UCSD-AML1 (cell line): ENCODE data around the gene C13orf46.

Experiments
- DNase-seq: peaks from one replicate; lab custom pipeline; 2025; ENCODE audit not compliant: unreplicated experiment; lab: John Stamatoyannopoulos, UW

Gene C13orf46

DNA sequence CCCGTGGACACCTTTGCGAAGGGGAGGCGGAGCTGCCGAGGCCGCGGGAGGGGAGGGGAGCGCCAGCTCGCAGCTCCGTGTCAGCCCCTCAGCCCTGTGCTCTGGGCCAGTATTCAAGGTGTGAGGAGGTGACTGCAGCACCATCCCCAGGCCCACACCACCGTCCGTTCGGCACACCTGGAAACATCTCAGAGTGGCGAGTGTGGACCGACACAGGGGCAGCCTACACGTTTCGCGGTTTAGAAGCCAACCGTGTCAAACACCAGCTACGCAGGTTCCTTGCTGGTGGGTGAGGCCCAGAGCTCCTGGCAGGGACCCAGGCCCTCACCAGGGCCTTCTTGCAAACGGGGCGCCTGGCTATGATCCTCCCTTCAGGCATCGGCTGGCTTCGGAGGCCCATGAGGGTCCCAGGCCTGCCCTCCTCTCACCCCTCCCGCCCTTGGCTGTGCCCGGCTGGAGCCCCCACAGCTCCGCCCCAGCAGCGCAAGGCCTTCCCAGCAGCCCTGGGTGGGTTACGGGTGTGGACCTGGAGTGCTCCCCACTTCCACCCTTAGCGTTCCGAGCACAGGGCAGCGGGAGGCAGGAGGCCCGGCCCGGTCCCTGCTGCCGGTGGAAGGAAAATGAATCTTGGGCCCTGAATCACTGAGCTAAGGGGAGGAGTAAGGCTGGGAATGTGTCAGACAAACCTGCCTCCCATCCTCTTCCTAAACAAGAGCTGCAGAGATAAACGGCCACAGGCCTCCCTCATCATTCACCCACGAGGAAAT lies 1.2 kb downstream of the C13orf46 start:
- no peak for DNase-seq

DNA sequence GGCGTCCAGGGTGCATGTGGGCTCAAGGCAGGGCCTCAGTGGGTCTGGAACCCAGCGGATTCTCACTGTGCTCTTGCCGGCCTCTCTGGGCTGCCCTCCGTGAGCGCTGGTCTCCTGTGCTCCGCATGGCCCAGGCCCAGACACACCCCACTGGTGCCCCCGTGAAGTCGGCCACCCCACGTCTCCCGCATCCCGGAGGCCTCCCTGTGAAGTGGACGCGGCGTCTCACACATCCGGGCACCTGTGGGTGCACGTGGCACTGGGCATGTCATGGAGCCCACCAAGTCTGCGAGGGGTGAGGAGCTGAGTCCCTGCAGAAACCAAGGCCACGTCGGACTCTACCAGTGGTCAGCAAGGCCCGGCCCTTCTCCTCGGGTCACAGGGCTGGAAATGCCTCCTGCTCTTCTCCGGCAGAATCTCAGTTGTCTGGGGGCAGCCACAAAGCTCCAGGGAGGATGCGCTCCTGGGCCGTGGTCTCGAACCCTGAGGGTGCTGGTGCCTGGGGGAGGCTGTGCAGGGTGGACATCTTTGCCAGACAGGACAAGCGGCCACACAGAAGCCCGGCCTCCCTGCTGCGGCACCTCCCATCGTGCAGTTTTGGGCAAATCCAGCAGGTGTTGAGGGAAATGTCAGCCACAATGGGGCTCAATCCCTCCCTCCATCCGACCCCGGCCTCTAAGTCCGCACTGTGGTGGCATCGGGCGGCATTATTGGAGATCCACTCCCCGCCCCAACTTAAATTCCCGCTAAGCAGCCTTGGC lies 2.2 kb downstream of the C13orf46 start:
- DNase-seq: no peak

DNA sequence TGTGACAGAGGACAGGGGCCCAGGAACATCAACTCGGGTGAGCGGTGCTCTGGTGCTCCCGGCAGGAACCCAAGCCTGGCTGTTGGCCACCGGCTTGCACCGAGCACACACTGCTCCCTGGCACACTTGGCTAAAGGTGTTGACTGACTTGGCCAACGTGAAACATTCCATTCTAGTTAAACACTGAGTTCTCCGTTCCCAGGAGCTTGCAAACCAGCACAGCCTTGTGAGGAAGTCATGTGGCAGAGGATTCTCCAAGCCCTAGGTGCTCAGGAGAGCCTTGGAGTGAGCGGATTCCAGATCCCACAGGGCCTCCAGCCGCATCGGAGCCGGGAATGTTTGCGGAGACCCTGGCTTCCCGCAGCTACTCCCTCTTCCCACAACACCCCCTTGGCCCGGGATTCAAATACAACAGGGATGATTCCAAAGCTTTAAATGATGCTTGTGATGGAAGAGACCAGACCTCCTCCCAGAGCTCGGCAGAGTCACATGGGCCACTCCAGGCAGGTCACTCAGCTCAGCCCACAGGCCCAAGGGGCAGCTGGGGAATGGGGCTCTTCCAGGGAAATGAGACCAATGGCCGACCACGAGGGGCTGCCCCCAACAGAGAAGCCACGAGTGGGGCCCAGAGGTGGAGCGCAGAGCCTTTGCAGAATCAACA lies 2.9 kb downstream of the C13orf46 start:
- no peak for DNase-seq

DNA sequence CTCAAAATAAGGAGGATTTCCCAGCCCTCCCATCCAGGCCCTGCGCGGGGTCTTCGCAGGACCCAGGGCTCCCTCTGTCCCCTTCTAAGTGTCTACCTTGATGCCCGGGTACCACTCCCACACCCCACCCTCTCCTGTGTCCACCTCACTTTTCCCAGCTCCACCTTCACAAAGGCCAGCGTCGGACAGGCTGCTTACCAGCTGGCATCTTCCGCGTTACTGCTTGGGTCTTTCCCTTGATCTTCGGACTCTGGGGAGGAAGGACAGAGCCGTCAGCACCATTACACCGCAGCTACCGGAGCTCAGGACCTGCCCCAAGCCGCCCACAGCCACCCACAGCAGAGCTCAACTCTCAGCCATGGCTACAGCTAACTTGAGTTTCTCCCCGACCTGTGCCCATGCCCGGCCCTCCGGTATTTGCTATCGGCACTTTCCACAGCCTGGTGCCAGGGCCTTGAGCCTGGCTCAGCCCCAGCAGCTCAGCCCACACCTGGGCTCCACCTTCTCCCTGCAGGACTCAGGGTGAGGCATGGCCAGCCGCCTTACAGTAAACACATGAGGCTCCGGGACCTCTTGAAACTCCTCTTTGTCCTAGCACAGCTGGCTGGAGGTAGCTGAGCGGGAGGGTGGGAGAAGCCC lies 3.8 kb downstream of the C13orf46 start:
- no peak for DNase-seq

DNA sequence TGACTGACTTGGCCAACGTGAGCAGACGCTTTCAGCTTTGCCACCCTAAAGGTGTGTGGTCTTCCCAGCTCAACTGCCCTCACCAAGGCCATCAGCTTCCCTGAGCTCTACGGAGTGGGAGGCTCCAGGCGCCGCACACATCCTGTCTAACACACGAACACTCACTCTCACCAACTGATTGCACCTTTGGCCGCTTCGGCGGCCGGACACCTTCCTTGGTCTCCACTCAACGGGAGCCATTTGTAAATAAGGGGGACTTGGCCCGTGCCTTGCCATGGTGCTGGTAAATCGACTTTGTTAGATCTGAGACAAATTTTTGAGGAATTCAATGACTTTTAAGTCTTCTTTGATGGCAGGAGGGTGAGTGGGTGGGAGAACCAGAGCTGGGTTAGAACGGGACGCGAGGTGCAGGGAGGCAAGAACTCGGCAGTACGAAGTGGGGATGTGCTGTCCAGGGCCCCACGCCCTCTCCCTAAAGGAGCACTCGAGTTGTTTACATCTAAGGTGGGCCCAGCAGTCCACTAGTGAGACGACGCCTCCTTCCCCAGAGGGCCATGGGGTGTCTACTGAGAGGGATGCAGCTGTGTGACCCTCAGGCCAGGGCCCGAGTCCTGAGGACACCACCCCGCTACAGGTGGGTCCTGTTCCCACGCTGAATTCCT lies 4.4 kb downstream of the C13orf46 start:
- no peak for DNase-seq

DNA sequence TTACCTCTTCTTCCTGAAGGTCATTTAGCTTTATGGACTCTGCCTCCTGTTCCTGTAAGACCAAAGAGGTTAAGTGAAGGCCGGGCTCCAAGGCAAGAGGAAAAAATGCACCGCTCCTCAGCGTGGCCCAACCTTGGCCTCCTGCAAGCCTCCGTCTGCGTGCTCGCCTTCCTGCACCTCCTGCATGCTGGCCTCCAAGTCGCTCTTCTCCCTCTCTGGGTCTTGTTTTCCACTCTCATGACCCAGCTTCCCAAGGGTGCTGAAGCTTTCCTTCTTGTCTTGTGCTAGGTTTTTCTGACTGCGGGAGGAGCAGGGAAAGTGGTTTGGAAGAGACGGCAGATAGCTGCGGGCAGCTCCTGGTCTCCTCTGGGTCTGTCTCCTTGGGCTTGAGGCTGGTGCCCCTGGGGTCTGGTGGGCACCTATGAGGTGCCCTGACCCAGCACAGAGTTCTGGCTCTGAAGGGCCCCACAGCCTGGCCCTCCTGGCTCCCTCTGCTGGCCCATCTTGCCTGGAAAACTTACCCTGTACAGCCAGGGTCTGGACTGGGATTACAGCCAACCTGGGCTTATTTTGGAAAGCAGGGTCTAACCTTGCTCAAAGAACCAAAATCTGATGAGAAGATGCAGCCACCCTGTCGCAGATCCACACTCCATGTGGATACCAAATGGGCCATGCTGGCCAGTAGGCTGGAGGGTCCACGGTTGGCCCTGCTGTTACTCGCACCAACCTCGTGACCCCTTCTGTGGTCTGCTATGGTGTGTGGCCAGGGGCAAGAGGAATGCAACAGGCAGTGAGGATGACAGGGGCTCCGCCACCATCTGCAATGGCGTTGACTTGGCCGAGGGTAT lies 5.2 kb downstream of the C13orf46 start:
- no peak for DNase-seq

DNA sequence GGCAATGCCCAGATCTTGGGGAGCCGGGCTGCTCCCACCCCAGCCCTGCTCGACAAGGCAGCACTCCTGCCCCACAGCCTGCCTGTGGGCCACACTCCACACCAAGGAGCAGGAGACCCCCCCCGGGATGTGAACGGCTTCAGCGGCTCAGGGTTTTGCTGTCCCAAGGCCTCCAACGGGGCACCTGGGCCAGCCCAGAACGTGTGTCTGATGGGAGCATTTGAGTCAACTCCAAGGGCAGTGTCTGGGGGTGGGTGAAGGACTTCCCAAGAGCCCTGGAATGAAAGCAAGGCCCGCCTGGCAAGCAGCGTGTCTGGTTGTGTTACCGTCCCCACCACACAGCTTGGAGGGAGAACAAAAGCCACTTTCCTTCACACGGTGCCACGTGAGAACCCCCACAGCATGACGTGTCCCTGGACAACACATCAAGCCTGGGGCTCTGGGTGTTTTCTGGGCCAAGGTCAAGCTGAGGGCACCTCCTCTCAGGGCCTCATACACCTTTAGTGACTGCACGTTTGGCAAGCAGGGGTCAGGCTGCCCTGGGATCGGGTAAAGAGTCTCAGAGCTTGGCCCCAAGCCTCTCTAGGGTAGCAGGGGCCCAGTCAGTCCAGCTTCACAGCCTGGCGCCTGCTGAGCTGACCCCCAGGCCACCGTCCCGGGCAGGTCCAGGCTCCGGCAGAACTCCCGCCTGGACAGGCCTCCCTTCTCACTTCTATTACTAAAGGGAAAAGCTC lies 6.0 kb downstream of the C13orf46 start:
- DNase-seq: no peak

DNA sequence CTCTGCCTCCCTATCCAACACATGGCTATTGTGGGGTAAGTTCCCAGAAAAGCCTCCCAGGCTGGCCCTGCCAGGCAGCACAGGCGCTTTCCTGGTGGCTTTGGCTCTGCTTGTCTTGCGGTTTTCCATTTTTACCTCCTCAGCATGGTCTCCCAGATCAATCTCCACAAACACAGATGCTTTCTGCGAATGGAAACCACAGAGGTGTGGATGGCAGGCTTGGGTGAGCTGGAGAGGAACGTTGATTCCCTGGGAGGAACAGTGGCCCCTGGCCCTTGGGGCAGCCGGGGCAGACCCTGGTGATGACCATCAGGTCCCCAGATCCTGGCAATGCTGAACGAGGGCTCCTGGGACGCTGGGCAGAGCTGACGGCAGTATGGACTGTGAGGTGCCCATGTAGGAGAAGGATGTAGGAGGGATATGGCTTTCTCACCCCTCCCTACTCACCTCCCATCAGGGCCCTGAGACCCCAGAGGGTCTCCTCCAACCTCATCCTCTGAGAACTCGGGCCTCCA lies 6.6 kb downstream of the C13orf46 start:
- no peak for DNase-seq

DNA sequence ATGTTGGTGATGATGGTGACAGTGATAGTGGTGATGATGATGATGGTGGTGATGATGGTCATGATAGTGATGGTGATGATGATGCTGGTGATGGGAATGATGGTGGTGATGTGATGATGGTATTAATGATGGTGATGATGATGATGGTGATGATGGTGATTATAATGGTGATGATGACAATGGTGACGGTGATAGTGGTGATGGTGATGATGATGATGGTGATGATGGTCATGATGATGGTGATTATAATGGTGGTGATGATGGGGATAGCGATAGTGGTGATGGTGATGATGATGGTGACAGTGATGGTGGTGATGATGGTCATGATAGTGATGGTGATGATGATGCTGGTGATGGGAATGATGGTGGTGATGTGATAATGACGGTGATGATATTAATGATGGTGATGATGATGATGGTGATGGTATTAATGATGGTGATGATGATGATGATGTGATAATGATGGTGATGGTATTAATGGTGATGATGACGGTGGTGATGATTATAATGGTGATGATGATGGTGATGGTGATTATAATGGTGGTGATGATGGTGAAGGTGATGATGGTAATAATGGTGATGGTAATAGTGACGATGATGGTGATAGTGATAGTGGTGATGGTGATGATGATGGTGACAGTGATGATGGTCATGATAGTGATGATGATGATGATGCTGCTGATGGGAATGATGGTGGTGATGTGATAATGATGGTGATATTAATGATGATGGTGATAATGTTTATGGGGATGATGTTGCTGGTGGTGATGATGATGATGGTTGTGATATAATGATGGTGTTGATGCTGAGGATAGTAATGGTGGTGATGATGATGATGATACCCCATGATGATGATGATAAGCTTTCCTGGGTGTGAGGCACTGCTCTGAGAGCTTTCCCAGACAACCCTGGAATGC lies 7.7 kb downstream of the C13orf46 start:
- no peak for DNase-seq

DNA sequence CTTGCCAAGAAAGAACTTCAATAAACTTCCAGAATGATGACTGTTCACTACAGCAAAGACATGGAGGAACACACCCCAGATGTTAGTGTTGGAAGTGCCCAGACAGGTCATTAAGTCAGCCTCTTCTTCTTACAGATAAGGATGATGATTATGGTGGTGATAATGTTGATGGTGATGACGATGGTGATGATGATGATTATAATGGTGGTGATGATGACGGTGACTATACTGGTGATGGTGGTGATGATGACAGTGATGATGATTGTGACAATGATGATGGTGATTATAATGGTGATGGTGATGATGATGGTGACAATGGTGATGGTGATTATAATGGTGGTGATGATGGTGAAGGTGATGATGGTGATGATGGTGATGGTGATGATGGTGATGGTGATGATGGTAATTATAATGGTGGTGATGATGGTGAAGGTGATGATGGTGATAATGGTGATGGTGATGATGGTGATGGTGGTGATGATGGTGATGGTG lies 8.4 kb downstream of the C13orf46 start:
- DNase-seq: no peak

DNA sequence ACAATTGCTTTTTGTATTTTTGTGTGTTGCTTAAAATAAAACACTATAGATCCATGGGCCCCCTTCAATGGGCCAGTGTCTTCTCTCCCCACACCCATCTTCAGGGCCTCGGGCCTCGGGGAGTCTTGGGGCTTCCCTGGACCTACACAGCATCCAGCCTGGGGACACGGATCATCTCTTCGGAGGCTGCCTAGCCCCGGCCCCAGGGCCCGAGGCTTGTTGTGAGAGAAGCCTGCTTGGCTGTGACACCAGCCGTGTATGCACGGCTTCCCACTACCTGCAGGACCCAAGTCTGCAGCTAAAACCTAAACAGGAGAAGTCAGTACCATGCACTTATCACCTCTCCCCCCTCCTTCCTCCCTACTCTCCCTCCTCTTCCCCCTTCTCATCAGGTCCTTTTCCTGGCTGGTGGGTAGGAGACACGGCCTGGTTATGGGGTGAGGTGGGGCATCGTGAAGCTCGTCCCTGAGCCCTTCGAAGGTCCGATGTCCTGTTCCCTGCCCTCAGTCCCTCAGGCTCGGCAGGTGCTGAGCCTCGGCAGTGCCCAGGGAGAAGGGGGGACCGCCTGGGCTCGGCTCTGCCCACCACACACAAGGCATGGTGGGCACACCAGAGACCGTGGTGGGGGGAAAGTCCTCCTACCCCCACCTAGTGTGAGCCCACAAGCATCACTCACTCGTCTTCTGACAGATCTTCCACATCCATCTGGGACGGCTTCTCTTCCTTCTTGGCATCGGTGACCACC lies 9.5 kb downstream of the C13orf46 start:
- no peak for DNase-seq

DNA sequence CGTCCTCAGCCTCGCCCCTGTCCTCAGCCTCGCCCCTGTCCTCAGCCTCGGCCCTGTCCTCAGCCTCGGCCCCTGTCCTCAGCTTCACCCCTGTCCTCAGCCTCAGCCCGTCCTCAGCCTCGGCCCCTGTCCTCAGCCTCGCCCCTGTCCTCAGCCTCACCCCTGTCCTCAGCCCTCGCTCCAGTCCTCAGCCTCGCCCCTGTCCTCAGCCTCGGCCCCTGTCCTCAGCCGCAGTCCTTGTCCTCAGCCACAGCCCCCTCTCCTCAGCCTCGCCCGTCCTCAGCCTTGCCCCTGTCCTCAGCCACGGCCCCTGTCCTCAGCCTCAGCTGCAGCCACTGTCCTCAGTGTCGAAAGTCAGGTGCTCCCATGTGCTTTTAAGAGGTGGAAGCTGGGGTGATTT lies 10.5 kb downstream of the C13orf46 start:
- no peak for DNase-seq

DNA sequence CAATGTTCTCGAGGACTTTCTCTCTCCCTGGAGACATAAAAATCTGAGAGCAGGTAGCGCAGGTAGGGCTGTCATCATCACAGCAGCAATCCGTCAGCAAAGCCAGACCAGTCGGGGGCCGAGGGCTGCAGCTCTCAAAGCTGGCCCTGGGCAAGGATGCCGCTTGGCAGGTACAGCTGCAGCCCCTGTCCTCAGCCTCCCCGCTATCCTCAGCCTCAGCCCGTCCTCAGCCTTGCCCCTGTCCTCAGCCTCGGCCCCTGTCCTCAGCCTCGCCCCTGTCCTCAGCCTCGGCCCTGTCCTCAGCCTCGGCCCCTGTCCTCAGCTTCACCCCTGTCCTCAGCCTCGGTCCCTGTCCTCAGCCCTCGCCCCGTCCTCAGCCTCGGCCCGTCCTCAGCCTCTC lies 10.9 kb downstream of the C13orf46 start:
- no peak for DNase-seq

DNA sequence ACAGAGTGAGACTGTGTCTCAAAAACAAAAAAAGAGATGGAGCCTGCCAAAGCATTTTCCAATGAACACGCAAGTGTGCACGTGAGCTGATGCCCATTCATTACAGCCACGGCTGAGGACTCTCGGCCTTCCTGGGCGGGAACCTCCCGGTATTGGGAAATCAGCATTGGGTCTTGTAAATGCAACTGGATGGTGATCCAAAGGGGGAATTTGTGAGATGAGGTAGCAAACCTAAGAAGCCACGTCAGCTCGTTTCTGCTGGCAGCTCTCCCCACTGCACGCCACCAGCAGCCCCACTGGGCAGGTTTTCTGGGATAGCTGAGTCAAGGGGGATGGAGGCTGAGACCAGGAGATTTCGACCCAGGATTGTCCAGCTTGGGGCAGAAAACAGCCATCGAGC lies 11.5 kb downstream of the C13orf46 start:
- DNase-seq: no peak

DNA sequence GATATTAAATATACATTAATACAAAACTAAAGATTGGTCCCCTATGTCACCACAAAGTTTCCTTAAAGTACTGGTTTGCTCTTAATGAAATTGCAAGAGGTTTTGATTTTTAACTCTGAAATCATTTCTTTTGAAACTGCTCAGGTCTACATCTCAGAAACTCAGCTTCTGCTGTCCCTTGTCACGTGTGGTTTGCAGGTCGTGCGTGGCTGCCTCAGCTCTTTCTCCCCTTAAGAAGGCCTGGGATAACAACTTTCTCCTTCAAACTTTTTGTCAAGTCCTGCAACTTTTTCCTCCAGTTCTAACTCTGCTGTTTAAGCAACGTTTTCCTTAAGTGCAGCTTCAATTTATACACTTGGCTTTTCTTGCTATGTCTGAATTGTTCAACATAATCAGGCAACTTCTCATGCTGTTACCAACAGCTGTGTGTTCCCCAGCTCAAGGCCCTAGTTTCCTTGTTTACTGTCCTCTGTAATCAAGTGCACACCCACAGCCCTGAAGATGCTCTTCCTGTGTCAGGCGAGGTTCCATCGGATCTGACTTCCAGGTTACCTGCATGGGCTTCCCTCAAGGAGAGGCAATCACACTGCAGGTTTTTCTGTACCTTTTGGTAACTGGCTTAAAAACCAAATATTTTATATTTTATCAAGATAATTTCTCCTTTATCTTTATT lies 13.5 kb downstream of the C13orf46 start:
- DNase-seq: no peak

DNA sequence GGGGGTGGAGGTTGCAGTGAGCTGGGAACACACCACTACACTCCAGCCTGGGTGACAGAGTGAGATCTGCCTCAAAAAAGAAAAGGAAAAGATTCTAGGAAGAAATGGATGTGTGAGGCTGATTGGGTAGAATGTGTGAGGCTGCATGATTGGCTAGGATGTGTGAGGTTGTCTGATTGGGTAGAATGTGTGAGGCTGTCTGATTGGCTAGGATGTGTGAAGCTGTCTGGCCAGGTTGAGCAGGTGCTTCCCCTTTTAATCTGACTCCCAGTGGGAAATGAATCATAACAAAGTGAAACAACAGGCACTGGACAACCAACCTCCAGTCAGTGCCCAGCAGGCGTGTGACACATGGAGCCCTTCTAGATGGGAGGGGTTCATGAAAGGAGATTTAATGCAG lies 14.7 kb downstream of the C13orf46 start:
- DNase-seq: no peak

DNA sequence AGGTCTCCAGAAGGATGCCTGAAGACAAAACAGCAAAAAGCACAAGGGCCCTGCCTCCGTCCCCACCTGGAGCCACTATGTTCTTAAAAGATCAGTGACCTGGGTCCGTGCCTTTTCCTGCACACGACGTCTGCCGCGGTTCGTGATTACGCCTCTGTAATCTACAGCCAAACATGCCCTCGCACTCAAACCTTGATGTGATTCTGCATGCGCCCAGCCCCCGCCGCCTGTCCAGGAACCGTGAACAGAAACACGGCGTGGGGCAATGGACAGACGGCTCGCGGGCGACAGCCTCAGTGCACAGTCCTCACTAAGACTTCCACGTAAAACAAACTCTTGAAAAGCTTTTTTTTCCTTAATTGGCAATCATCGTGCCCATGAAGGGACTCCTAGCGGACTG lies 15.5 kb downstream of the C13orf46 start:
- no peak for DNase-seq
